Activated T-cell treated with anti-CD3 and anti-CD28 coated beads for 4 hours (primary cell): Measurements from ENCODE around the gene FSHR.

Experiments used
- DNase-seq: peaks from one replicate; pipeline ENCODE4 v3.0.0-alpha.2; 2020

FSHR gene, protein sequence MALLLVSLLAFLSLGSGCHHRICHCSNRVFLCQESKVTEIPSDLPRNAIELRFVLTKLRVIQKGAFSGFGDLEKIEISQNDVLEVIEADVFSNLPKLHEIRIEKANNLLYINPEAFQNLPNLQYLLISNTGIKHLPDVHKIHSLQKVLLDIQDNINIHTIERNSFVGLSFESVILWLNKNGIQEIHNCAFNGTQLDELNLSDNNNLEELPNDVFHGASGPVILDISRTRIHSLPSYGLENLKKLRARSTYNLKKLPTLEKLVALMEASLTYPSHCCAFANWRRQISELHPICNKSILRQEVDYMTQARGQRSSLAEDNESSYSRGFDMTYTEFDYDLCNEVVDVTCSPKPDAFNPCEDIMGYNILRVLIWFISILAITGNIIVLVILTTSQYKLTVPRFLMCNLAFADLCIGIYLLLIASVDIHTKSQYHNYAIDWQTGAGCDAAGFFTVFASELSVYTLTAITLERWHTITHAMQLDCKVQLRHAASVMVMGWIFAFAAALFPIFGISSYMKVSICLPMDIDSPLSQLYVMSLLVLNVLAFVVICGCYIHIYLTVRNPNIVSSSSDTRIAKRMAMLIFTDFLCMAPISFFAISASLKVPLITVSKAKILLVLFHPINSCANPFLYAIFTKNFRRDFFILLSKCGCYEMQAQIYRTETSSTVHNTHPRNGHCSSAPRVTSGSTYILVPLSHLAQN

DNA sequence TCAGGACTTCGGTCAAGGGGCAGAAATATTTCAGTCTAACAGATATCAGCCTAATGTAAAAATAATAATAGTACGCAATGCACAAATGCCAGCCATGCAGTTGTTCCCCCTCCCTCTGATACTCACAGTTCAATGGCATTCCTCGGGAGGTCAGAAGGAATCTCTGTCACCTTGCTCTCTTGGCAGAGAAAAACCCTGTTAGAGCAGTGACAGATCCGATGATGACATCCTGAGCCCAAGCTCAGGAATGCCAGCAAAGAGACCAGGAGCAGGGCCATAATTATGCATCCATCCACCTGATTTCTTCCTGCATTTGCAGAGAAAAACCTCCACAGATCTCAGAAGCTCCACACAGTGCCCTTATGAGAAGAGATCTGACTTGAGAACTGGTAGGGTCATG is at the start of gene FSHR:
TSS of gene FSHR (minus strand) at position 376 of the 400 bp plus-strand sequence. CDS start at position 278, 98 bp downstream.
- no peak for DNase-seq

DNA sequence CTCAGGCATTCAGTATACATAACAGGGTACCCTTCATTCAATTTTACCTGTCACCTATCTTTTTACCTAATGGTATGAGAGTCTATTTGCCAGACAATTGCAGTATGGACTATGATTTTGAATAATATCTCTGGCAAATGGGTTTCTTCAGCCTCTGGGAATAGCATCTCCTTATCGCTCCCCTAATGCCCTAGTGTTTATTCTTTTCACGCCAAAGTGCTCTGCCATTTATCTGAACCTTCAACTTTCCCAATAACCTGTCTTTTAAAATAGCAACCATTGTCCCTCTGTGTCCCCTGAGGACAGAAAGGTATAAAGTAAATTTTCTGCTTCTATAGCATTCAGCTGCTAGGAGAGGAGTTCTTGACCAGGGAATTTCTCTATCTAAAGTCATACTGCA is 45.0 kb upstream of the FSHR start:
- no peak for DNase-seq

DNA sequence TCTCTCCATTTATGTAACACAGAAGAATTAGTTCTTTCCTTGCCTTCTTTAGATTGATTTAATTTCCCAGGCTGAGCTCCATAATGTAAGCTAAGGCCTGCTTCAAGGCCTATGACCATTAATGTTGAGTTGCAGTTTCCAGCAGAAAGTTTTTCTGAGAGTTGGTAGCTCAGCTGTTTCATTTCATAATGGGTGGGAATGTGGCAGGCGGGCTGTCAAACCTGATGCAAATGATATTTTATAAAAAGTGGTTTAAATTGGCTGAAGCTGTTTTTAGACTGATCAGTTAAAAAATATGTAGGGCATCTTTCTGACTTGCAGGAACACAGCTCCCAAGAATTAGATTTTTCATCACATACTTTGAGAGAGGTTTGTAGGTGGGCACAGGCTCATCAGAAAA is 40.4 kb upstream of the FSHR start:
- no peak for DNase-seq

DNA sequence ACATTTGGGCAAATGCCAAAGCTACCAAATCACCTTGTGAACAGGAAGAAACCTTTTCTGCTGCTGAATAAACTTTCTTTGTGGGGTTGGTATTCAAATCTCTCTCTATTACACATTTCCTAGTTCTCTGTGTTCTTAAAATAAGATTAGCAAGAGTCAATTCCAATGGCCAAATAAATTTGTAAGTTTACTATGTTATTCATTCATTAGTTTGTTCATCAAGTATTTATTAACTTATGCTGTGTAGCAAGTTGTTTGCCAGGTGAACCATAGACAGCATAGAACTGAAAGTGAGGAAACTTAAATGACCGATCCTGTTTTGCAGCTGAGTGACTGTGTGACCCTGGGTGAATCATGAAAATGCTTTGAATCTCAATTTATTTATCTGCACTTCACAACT is 37.7 kb upstream of the FSHR start:
- no peak for DNase-seq

DNA sequence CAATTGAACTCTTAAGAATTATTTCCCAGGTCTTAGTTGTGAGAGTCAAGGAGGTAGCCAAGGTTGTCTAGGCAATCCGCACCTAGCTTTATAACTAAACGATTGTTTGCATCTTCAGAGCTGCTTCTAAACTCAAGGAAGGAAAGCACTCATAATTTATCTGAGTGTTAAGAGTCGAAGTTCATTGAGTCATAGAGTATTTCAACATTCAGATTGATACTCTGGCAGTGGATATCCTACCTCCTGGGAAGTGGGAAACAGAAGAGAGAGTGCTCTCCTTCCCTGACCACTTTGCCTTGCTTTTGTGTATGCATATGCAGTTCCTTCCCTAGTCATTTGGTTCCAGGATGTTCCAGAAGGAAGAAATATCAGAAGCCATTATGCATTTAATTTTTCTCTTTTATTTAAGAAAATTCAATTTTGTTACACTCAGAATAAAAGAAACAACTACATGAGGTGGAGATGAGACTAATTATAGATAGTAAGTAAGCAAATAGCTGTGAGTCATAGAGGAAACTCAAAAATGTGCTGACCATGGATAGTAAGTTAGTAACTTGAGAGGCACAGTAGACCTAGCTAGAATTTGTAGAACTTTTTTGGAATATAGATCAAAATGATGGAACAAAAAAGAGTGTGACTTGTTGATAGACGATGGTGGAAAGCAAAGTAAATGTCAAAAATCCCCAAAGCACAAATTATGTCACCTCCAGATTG is 35.4 kb upstream of the FSHR start:
- no peak for DNase-seq

DNA sequence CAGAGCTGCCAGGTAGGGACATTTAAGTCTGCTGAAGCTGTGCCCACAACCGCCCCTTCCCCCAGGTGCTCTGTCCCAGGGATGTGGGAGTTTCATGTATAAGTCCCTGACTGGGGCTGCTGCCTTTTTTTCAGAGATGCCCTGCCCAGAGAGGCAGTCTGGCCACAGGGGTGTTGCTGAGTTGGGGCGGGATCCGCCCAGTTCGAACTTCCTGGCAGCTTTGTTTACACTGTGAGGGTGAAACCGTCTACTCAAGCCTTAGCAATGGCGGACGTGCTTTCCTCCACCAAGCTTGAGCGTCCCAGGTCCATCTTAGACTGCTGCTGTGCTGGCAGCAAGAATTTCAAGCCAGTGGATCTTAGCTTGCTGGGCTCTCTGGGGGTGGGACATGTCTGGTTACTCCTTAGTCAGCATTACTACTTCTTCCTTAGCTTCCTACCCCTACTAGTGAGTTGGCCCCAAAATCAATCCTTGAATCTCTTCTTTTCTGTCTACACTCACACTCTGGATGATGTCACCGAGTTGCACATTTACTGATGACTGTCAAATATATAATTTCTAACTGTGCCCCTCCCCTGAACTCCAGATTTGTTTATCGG is 31.8 kb upstream of the FSHR start:
- no peak for DNase-seq

DNA sequence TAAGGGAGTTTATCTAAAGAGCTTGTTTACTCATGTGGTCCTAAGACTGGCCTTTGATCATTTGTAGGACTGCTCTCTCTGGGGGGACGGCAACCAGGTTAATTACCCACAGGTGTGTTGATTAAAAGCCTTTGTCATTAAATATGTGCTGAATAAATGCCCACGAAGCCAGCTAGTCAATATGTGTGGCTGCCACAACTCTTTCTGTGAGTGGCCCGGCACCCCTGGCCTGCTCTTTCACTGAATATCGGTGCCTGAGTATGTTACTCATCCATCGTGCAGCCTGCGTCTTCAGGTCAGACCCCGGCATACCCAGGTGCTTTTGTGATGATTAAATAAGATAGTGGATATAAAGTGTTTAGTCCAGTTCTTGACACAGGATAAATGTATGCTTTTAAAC is 24.3 kb upstream of the FSHR start:
- DNase-seq: no peak

DNA sequence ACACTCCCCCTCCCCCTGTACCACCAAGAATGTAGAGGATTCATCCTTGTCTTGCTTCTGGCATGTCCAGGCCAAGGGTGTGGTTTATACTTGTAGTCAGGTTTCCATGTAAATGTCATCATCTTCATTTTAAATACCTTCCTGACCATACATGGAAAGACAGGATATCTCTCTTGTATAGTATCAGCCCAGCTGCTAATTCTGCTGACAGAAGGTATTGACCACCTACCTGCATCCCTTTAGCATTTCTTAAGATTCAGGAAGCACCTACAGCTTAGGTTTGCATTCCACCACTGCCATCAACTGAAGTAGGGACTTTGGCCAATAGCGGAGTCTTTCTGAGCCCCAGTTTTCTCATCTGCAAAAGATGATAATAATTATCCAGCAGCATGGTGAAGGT is 22.9 kb upstream of the FSHR start:
- DNase-seq: no peak

DNA sequence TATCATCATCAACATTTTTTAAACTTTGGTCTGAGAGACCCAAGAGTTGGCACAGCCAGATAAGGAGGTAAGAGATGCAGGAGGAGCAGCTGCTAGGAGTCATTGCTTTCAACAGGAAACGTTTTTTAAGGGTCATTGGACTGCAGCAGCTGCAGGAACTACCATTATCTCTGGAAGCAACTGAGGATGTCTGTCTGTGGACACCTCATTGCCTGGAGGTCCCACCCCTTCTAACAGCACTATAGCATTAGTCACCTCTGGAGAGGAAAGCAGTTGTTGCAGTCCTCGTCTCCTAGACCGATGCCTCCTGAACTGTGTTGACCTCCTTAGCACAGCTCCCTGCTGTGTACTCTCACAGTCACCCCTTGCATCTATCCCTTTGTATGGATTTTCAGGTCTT is 21.5 kb upstream of the FSHR start:
- DNase-seq: no peak

DNA sequence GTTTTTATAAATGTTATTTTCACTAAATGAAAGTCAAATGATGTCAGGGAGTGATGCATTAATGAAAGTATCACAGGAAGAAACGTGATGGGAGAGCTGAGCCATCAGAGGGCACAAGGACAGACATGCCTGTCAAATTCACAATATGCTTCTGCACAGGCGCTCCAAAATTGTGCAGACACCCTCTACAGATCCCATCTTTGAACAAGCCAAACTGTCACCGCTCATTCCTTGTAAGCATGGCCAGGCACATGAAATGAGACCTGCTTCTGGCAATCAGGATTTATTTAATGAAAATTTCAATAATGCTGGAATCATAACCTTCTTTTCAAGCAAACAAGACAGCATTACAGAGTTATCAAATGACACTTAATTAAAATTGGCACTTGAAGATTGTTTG is 20.4 kb upstream of the FSHR start:
- no peak for DNase-seq

DNA sequence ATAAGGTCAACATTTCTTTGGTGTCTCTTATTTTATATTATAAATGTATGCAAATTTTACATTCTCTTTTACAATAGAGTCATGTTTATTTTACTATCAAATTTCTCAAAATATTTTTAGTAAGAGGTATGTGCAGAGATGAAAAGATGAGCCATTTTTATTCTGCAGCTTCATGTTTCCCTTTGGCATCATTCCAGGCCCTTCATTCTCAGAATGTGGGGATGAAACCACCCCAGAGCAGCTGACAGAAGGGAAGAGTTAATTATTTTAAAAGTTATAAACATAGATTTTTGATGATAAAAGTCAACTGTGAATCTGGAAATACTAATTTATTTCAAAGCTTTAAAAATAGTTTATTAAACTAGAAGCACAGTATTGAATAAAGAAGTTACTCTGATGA is 12.8 kb upstream of the FSHR start:
- no peak for DNase-seq

DNA sequence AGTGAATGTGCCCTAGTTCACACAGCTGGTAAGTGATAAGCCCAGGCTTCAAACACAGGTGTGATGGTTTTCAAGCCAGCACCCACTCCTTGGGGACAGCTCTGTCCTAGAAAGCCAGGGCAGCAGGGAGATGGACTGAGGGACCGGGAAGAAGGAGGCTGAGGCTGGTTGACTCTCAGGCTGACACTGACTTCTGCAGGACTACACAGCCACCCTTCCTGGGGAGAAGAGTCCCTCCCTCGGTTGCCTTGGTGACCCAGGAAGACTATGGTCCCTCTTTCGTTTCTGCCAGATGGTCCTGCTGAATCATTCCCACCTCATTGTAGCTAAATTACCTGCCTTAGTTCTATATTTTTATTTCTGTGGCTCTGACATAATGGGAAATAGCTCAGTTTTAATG is 11.3 kb upstream of the FSHR start:
- no peak for DNase-seq

DNA sequence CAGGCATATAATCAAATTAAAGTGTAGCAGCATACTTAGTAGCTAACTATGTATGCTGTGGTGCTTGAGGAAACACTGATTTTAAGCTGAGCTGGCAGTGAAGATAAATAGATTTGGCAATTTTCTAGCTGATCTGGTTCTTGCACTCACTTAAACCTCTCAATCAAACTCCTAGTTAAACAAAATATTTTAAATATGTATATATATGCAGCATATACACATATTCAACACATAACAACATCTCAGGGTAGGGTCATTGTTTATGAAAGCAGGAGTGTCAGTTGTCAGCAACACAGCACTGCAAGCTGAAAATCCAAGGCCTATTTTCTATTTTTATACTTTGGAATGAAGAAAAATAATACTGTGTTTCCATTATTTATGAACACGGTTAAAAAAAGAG is 10.4 kb upstream of the FSHR start:
- no peak for DNase-seq

DNA sequence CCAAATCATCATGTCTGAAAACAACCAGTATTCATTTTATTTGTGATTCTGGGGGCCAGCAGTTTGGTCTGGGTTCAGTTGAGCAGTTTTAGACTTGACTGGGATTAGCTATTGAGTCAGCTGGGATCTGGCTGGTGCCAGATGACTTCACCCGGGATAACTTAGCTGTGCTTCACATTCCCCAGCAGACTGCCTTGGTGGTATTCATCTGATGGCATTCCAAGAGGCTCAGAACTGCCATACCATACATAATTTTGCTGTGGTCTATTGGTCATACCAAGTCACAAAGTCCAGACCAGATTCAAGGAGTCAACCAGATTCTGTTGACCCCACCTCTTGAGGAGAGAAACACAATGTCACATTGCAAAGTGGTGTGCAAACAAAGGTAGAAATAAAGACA is 7.8 kb upstream of the FSHR start:
- no peak for DNase-seq

DNA sequence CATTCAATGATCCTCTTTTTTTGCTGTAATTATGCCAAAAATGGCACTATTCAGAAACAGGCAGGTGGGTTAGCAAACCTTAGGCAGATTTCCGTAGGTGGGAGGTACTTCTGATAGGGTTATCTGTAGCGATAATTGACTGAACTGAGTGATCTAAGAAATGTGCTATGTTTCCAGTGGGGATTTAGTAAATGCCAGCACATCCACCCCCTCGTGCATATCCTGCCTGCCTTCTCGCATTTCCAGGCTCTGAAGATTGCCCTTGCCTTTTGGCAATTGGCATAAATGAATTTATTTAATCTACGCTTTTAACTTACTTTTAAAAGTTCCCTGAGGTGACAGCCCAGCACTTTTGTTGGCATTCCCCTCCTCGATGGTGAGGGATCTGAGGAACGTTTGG is 576 bp upstream of the FSHR start:
- no peak for DNase-seq

DNA sequence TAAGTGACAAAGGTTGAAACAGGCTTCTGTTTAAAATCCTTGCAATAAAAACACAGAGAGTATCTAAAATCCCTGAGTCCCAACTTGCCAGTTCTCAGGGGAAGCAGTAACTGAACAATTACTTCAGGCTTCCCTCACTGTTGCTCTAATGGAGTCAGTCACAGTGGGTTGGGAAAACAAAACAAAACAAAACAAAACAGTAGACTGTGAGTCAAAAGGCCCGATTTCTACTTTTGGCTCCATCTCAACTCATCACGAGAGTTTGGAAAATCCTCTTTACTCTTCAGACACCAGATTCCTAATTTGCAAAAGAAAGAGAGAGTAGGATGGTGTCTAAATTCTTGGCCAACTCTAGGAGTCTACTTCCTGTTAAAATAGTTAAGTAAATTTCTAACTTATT is 1.1 kb downstream of the FSHR start:
- DNase-seq: no peak

DNA sequence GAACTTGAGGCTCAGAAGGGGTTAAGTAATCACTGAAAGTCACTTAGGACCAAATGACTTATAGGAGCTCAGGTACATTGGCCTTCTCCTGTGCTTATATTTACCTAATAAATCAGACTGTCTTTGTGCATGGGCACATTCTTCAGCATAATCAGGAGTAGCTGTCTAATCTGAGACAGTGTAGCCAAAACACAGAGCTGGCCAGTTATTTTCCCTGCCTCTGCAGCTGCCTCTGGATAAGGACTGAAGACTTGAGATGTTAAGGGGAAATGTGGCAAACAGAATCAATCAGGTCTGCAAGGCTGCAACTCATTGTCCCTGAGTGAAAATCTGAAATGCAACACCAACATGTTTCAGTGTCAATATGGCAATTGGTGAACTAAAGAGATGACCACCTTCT is 1.5 kb downstream of the FSHR start:
- DNase-seq: no peak

DNA sequence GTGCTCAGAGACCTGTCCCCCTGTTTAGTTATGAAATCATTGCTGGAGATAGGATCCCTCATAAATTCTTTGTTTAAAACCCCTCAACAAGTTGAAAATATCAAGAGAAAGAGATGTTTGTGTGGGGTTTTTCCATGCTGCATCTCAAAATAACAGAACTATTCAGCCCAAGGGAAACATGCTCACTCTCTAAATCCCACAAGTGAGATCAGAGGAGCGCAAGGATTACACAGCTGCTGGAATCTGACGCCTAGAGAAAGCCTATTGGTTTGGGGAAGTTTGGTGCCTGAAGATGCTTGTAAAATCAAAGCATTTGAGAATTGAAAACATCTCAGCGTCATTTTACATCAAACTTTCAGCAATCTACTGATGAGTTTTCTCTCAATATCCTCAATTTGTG is 7.9 kb downstream of the FSHR start:
- DNase-seq: no peak

DNA sequence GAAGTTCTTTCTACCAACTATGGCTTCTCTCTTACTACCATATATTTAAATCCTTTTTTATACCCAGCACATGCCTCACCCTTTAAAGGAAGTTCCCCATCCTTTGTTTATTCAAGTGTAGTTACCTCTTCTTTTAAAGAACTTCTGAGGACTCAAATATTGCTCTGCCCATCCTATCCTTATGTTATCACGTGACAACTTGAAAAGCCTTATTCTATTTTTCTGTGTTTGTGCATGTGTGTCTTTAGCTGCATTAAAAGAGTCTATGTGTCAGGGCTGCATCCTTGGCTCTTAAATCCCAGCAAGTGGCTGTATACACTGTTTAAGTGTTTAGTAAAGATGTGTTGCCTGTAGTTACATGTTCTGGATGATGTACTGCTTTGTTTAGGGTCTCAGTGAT is 22.5 kb downstream of the FSHR start:
- DNase-seq: no peak

DNA sequence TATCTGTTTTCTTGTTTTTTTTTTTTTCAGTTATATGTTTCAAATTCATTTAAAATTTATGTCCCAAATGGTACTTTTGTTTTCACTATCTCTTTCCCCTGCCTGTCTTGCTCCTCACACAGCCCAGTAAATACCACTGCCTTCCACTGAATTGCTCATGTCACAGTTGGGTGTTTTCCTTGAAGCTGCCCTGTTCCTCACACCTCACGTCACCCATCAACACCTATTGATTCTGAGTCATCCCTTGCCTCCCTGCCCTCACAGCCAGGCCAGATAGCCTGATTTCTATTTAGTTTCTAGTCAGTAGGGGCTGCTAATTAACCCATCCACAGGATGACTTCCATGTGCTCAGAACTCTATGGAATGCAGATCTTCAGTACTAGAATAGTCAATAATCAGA is 25.3 kb downstream of the FSHR start:
- DNase-seq: no peak

DNA sequence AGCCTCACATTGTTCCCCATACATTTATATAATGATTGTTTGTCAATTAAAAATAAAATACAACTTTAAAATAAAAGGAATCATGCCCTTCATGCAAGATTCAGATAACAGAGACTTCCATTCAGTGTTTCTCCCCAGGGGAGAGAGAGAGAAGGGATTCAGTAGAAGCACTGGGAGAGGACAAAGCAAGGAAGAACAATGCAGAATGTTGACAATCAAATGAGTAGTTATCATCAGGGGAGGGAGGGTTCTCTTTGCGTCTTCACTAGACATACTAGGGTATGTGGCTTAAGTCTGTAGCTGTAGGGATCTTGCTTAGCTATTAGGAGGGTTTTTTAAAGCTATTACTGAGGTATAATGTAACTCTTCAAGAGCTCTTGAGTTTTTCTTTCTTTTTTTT is 30.7 kb downstream of the FSHR start:
- no peak for DNase-seq

DNA sequence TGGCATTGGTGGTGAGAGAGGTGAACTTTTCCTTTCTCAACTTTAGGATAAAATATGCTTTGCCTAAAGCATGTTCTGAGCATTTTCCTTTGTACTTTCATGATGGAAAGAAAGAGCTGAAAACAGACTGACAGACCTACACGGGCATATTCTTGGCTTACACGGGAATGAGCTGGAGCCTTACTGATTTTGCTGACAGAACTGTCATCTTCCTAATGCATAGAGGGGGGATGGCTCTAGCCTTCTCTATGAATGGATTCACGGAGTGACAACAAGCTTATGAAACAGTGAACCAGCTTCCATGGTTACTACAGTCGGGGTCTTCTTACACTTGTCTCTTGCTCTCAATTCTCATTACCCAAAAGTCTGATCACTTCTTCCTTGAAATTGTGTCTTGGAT is 32.2 kb downstream of the FSHR start:
- DNase-seq: no peak

DNA sequence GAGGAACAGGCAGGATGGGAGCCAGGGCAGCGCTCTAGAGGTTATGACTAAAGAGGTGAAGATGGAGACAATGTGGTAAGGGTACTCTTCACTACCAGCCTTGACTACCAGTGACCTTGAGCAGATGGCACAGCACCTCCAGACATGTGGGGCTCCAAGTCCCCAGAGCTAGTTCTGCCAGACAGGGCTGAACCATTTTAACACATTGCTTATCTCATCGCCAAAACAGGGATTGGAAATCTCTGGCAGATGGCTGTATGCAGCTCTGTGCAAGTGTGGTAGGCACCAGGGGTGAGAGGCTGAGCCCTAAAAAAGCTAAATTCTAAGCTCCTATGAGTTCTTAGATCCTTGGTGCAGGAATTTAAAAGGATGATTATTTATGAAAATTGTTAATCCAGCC is 41.3 kb downstream of the FSHR start:
- no peak for DNase-seq

DNA sequence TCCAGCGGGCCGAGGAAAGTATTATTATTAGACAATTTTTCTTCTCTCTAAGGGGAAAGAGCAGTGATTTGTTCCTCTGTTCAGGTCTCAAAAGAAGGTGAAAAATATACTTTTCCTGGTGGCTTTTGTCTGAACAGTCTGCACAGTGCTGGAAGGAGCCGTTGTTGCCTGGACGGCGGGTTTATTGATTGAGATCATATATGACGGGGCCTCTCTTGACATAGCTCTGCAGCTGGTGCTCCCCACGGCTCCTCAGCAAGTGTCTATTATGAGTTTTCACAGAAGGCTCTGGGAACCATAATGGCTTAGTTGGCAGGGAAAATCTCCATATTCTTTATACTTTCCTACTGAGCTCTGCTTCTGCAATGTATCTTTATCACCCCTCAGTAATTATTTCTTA is 42.9 kb downstream of the FSHR start:
- no peak for DNase-seq
